Dermis blood vessel endothelial cell (primary cell): ENCODE data around the gene TNS1. TPM values are rescaled to one million over a fixed set of nuclear protein-coding genes. Genes with fewer than 3 reads are reported as not detected.
"Not testable (repeated sequence)": the region's sequence is repeated elsewhere in the genome, so short reads cannot be mapped to it uniquely, and the experiment has no call there.

Source experiments
- DNase-seq: peaks from one replicate; pipeline ENCODE4 v3.0.0; 2010
- total RNA-seq: library from RNA; depleted of rRNA; stranded (reverse); fragments of >200 nt; gene quantifications from 2 replicates; pipeline ENCODE4 v1.2.3, GENCODE V29; 2014

The TNS1 gene
- 45.8 and 65.6 TPM in 2 replicates for total RNA-seq

DNA sequence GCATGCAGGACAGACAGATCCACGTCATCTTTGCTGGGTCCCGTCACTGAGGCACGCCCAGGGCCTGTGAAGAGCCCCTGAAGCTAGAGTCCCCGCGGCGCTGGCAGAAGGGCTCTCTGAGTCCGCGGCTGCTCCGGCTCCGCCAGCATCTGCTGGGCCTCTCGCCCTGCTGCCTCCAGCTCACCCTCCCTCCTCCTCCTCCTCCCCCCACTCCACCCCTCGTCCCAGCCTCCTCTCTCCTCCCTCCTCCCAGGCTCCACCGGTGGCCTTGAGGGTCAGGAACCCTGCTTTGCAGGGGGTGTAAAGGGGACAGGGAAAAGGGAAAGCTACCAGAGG is at the start of gene TNS1:
Gene TNS1, minus strand, starts transcription at position 151 of the 336 bp plus-strand sequence. Its CDS starts 123 bp downstream, at position 28.
- DNase-seq, result no peak

DNA sequence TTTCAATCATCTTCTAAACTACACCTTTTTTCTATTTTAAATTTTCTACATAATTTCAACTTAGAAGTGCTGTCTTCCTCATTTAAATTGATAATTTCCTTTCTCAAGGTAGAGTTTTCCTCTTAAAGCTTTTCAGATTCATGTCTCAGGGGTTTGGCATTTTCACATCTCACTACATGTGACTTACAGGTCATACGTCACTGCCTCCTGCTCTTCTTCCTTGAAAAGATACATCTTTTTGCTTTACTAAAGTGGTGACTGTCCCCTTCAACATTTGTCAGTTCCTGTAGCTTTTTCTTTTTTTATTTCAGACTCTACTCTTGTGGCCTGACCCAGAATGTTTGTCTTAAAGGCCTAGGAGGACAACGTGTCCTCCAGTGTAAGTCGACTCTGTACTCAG is 49.1 kb upstream of the TNS1 start:
- no peak for DNase-seq

DNA sequence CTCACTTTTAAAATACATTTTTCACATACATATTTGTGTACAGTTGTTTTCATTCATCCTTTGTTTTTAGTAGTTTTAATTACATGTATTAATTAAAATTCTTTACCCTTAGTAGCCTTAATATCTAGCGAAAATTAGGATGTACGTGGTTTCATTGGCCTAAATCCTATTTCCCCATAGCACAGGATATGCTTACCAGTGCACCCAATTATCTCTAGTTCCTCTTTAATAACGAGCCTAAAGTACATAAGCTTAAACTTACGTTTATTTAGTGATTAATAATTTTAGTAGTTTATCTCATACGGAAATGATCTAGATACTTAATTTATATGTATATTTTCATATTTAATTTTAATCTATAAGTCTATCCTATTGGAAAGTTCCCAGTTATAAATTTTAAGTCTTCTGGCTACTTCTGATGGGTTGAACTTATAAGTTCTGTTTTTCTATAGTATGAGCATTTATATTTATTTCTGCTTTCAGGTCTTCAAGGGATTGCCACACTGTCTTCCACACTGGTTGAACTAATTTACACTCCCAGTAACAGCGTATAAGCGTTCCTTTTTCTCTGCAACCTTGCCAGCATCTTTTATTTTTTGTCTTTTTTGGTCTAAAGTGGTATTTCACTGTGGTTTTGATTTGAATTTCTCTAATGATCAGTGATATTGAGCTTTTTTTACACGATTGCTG is 44.9 kb upstream of the TNS1 start:
- DNase-seq, result no peak

DNA sequence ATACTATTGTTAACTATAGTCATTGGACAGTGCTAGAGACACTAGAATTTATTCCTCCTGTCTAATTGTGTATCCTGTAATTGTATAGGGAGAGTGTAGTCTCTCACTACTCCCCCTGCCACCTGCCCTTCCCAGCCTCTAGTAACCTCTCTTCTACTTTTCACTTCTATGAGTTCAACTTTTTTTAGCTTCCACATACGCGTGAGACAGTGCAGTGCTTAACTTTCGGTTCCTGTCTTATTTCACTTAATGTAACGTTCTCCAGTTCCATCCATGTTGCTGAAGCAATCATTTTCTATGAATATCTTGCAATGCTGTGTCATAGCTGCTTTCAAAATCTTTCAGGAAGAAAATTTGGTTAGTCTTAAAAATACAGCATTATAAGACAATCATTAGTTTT is 43.4 kb upstream of the TNS1 start:
- no peak for DNase-seq

DNA sequence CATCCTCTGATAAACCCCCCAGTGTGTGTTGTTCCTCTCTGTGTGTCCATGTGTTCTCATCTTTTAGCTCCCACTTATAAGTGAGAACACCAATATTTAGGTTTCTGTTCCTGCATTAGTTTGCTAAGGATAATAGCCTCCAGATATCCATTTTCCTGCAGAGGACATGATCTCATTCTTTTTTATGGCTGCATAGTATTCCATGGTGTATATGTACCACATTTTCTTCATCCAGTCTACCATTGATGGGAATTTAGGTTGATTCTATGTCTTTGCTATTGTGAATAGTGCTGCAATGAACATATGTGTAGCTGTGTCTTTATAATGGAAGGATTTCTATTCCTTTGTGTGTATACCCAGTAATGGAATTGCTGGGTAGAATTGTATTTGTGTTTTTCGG is 41.8 kb upstream of the TNS1 start:
- DNase-seq, result not testable (repeated sequence)

DNA sequence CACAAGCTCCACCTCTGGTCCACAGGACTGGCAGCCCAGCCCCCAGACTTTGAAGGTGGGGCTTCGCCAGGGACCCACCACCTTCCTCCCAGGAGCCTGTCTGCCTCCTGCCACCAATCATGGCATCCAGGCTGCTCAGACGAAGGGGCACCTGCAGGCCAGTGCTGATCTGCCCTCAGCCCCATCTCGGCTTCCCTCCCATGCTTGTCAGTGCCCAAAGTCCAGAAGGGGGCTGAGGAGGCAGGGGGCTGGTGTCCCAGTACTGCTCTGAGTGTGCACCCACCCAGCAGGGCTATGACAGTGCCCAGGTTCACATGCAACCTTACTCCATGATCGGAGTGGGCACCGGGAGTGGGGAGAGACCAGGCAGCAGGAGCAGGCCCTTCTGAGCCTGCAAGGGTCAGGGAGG is 40.9 kb upstream of the TNS1 start:
- DNase-seq, result no peak

DNA sequence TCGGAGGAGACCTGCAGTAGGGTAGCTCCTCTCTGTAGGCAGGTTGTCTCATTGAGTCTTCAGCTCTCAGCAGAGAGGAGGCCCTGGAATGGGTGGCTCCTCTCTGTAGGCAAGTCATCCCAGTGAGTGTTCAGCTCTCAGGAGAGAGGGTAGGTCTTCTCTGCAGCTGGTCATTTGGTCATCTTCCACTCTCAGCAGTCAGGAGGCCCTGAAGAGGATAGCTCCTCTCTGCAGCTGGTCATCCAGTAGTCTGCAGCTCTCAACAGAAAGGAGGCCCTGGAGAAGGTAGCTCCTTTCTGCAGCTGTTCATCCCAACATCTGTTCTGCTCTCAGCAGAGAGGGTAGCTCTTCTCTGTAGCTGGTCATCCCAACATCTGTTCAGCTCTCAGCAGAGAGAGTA is 40.3 kb upstream of the TNS1 start:
- DNase-seq, result no peak

DNA sequence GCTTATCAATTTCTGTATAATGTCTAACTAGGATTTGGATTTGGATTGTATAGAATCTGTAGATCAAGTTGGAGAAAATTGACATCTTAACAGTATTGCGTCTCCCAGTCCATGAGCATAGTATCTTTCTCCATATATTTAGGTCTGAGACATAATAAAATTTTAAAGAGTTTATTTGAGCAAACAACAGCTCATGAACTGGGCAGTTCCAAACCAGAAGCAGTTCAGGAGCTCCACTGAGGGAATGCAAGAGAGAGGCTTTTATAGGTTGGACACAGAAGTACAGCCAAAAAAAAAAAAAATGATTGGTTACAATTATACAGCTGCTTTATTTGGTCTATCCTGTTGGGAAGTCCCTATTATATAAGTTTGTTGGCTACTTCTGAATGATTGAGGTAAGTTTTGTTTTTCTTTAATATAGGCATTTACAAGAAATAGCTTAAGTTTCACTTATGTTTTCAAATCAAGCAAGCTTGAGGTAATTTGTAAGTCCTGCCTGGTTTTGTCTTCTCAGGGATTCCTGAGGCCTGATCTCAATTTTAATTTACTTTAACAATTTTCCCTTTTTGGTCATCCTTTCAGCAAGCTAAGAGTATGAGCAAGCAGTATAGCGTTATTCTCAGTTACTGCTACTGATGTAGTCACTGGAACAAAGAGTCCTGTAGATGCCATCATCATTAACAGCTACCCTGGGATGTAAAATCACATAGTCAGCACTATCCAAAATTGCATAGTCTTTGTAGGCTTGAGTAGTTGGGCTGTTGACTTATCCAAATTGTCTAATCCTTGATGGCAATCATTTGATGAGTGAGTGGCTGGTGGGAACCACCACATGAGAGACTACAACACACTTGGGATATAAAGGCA is 38.7 kb upstream of the TNS1 start:
- no peak for DNase-seq

DNA sequence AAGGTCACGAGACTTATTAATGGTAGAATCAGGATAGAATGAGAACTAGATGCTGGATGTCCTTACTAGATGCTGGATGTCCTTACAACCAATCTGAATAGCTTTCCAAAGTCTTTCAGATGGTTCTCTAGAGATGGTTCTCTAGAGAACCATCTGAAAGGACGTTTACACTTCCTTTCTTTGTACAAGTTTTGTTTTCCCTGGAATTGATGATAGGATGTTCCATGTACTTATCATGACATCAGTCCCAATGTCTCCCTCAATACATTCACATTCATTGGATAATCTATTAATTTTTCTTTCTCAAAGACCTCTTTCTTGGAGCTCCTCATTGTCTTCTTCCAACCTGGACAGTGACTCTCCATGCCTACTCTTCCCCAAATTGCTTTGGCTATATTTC is 38.1 kb upstream of the TNS1 start:
- DNase-seq, result no peak

DNA sequence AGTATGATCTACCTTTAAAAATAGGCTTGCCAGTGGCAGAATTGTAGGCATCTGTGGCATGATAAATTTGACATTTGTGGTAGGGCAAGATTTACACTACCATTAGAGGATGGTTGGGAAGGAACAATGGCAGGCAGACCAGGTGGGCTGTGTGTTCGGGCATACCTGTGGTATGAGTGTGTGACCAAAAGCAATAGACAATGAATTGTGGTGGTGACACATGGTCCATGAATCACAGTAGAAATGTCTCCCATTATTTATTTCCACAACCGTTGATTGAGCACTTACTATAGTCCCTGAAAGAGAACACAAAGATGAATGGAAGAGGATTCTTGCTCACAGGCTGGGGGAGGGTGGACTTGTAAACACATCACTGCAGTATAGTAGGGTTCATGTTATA is 36.4 kb upstream of the TNS1 start:
- no peak for DNase-seq

DNA sequence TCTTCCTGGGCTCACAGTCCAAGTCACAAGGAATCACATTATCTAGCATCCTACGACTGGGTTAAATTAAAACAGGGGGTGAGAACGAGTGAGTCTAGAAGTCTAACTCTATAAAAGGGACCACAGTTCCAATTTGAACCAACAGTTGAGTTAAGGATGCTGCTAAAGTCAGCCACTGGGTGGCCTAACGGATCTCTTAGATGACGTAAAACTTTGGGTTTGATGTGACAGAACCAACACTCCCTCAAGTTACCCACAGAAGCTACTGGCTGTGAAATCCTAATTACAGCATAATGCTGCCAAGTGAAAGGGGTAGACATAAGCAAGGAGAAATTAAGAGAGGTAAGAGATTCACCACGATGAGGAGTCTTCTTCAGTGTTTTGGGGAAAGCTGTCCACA is 33.6 kb upstream of the TNS1 start:
- DNase-seq, result no peak

DNA sequence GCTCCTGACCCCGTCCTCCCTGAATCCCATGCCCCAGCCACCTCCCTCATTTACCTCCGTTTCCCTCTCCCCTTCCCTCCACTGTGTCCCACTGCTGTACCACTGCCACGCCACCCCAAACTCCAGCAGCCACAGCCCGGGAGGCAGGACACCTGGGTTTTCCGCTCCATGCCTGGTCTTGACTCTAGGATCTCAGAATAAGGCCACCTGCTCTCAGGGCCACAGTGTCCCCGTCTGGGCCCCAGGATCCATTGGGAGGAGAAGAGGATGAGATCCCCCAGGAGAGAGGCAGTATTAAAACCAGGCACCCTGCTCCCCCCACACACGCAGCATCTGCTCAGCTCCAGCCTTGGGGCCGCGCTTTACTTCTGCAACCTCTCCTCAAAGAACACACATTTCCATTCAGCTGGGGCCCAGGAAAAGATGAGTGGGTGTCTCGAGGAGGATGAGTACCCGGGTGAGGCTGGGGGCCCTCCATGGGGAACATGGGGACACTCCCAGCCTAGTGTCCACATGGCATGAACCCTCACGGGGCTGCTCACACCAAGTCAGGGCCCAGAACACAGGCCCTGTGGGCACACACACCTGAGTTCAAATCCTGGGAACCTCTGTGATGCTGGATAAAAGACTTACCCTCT is 32.8 kb upstream of the TNS1 start:
- DNase-seq, result no peak

DNA sequence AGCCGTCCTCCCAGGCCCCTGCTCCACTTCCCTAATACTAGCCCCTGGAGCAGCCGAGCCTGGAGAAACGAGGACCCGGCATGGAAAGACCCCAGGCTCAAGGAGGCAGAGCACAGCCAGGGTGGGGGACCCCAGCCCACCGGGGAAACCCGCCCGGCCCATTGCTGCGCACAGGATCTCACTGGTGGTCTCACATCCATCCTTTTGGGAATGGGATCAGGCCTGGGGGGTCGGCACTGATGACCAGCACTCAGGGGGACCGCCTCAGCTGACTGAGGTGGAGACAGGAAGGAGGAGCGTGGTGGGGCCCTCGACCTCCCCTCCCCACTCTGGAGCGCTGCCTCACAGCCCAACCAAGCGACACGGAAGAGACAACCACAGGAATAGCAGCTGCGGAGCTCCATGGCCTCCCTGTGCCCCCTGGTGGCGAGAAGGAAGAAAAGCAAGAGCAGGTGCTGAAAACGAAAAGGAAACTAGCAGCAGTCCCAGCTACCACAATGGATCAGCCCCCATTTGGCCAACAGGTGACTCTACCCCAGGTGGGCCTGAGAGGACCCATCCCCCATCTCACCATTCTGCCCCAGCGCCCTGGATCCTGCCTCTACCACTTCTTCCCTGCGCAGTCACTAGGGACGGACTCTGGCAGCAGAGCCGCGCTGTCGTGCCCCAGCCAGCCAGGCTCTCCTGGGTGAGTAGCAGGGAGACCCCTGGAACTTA is 31.9 kb upstream of the TNS1 start:
- peak; percentile 70 for DNase-seq

DNA sequence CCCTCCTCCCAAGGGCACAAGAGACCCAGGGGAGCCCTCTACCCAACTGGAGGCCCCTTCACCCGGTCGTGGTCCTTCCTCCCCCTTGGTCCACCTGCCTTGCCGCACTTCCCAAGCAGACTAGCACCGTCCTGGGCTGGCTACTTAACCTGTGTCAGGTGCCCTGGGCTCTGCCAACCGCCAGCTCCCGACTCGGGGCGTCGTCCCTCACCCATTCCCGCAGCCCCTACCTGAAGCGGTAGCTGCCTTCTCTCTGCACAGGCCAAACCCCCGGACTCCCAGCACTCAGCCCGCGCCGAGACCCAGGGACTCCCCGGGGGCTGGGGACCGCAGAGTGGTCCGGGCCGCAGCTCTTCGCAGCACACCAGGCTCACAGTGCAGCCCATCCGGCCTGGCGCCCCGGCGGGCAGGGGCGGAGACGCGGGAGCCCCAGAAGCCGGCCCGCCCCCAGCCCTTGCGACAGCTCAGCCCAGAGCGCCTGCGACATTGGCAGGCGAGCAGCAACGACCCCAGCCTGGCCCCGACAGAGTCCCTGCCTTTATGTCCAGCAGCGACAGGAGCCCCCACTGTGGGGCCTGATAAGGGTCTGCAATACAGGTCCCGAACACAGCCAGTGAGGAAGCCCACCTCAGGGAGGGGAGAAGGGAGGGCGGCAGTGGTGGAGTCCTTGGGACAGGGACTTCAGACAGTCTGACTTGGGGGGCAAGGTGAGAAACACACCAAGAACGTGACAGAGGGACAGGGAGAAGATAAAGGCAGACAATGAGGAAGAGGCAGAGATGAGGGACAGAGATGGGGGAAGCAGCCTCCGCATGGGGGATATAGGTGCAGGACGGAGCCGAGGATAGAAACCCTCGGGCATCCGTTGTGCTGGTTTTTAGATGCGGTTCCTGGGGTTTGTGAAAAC is 31.0 kb upstream of the TNS1 start:
- no peak for DNase-seq

DNA sequence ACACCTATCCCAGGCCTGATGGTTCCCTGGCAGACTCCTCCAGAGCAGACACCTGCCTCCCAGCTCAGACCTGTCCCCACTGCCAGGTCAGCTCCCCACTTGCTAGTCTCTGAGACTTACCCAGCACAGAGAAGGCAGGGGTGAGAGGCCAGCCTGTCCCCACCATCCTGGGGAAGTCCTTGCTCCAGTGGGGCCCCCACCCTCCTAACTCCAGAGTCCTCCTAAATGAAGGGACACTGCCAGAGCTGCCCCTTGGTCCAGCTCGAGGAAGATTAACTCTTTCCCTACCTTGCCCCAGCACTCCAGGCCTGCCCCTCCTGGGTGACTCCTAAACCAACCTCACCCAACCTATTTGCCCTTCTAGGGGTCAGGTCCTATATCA is 30.4 kb upstream of the TNS1 start:
- no peak for DNase-seq

DNA sequence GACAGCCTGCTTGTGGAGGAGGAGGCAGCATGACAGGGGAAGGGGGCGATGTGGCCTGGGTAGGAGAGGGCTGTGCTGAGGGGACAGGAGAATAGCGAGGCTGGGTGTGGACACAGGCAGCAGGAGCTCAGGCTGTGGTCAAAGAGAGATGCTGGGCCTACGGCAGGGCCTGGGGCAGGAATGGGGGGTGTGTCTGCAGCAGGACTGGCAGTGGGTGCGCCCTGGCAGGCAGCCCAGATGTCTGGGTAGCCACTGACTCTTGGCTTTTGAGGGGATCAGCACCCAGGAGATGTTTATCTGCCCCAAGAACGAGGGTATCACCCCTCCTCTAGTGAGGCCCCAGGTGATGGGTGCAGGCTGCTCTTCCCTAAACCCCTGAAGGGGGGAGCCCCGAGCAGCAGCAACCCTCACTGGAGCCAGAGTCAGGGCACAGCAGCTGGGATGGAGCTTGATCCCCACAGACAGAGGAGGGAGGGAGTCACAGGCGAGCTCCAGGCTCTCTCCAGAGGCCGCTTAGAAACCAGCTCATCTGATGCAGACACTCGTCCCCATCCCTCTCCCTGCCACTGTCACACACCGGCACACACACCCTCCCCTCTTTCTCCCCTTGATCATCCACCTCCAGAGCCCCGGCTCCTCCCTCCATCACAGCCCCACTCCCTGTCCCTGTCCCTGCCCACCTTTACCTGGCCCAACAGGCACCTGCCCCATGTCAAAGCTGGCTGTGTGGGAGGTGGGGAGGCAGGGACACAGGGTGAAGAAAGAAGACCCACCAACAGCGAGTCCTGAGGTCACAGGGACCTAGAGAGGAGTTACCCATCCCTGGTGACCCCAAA is 29.8 kb upstream of the TNS1 start:
- DNase-seq, result no peak

DNA sequence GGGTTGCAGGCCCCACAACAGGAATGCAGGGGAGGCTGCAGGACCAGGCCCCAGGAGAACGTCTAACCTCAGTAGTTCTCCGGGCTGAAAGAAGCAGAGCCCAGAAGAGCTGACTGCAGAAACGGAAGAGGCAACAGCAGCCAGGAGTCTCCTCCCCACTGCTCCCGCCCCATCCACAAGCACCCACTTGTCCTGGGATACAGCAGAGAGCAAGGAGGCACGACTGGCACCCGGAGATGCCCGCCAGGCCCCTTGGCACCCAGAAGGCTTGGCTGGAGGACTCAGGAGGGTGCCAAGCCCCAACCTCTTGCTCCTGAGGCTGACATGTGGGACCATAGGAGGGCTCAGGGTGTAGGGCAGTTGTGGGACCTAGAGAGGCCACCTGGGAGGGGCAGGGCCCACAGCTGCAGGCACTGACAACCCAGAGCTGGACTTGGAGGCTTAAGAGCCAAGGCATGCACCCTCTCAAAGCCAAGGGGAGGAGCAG is 29.0 kb upstream of the TNS1 start:
- no peak for DNase-seq

DNA sequence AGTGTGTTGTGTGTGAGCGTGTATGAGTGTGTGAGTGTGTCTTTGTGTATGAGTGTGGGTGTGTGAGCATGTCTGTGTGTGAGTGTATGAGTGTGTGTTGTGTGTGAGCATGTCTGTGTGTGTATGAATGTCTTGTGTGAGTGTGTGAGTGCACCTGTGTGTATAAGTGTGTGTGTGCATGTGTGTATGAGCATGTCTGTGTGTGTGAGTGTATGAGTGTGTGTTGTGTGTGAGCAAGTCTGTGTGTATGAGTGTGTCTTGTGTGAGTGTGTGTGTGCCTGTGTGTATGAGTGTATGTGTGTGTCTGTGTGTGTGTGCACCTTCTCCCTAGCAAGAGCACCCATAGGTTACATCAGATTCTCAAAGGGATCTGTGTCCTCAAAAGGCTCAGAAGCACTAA is 28.5 kb upstream of the TNS1 start:
- DNase-seq, result no peak

DNA sequence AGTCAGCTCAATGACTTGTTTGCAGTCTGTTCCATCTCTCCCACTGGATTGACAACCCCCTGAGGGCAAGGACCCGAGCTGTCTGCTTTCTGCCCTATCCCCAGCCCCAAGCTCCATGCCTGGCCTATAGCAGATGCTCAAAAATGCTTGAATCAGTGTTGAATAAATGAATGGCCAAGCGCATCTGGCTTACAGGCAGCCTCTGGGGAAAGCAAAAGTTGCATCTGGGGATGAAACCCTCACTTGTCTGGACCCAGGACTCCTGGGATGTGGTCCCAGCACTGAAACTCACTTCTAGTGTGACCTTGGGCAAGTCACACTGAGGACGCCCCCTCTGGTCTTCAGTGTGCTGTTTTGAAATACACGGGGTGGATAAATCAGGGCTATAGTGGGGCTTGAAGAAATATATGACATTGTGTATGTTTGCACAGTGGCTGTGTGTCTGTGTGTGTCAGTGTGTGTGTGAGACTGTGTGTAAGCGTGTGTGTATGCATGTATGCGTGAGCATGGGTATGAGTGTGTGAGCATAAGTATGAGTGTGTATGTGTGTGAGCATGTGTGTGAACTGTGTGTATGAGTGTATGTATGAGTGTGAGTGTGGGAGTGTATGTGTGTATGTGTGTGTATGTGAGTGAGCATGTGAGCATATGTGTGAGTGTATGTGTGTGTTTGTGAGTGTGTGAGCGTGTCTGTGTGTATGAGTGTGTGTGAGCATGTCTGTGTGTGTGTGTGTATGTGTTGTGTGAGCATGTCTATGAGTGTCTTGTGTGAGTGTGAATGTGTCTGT is 27.8 kb upstream of the TNS1 start:
- no peak for DNase-seq
